ENCODE results near the gene TMBIM1. TPM values are rescaled to one million over a fixed set of nuclear protein-coding genes. Genes with fewer than 3 reads are reported as not detected.

Gene TMBIM1
- polyA plus RNA-seq, 1 of the 3 experiments (the other 2 are of a cell fraction): 7.8 TPM

DNA sequence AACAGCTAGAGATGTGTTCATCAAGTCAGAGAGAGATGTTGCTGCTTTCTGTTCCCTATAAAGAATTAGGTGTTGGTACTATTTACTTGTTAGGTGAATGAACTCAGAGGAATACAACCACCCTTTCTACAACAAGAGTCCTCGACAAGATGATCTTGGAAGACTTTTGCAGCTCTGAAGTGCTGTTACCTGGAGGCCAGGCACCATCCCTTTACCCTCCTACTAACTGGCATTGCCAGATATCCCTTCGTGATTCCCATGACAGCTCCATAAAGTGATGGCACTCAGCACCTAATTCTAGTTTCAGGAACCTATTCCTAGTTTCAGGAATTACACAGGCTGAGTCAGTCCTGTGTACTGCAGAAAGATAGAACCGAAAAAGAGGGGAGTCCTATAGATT is 65.4 kb downstream of the TMBIM1 start:
- peaks cover 88% of the 10 kb centered on the region for H3K79me2 ChIP-seq (ENCODE audit: insufficient read depth)
- H3K36me3 ChIP-seq (replicated peaks in 1 of 2; ENCODE audit: control insufficient read depth in 1 of 2, insufficient read depth in 2 of 2, low read length in 1 of 2): peaks cover 69 to 76% of the 10 kb centered on the region in 2 experiments
- POLR2A ChIA-PET: no interaction called here
- TF ChIP-seq RAD21 (IDR thresholded peaks at IDR 0.05; ENCODE audit: low read length): no peak
- TF ChIP-seq MXI1 (IDR thresholded peaks at IDR 0.05; ENCODE audit: low read depth, low read length): no peak
- no peak for TF ChIP-seq EP300 (IDR thresholded peaks at IDR 0.05; ENCODE audit: borderline replicate concordance in 1 of 2, low read depth in 1 of 2, low read length in 1 of 2)
- peak overlapping the region in 1 of 2 experiments; percentile 89; a peak in 2 of 4 replicates for H3K27ac ChIP-seq (ENCODE audit: low read depth in 2 of 2, low read length in 1 of 2)
- H3K4me3 ChIP-seq (ENCODE audit: low read depth in 2 of 2, low read length in 1 of 2): no peak overlapping the region
- DNase-seq: no peak
- no peaks in the 10 kb centered on the region for H3K9me3 ChIP-seq
- CTCF ChIA-PET: interaction anchor here (1.1 to 1.5 kb wide), 2 partner anchors 31 to 45 kb away, joined by 3 read pairs; no protein-coding TSS in a partner anchor
- H3K9ac ChIP-seq: no peak overlapping the region
- no peak overlapping the region for H3K4me2 ChIP-seq
- H2AFZ ChIP-seq (ENCODE audit: low read depth): no peak overlapping the region
- peaks cover 41% of the 10 kb centered on the region for H4K20me1 ChIP-seq (ENCODE audit: insufficient read depth)
- peaks cover 0 to 36% of the 10 kb centered on the region in 2 experiments for H3K4me1 ChIP-seq (ENCODE audit: control insufficient read depth in 1 of 2, insufficient read depth in 2 of 2, low read depth in 1 of 2, low read length in 1 of 2)
- peaks cover 45% of the 10 kb centered on the region for H3F3A ChIP-seq (replicated peaks; ENCODE audit: insufficient read depth)
- H3K27me3 ChIP-seq (ENCODE audit: insufficient read depth): no peaks in the 10 kb centered on the region
- WGBS (ENCODE audit: low lambda C conversion rate): 92% methylated on average over 3 of the region's 3 CpGs
- H3K9me2 ChIP-seq: no peaks in the 10 kb centered on the region

Small RNA genes within 50 kb of the gene (small RNA-seq; reads per million reads assigned to genes)
- gene MIR6810: 0 reads per million in 7 experiments

Other genes starting within 250 kb of the TMBIM1 start
- not detected in 2 replicates for gene RUFY4, start 223.2 kb downstream of the TMBIM1 start, polyA plus RNA-seq (2012; rRNA removed)
- gene CXCR2, start 166.5 kb downstream of the TMBIM1 start, polyA plus RNA-seq (2012; rRNA removed): not detected in 2 replicates
- gene CXCR1, start 125.5 kb downstream of the TMBIM1 start, polyA plus RNA-seq (2012; rRNA removed): not detected in 2 replicates
- gene ARPC2, start 75.3 kb downstream of the TMBIM1 start, polyA plus RNA-seq (2012; rRNA removed): 319 and 387 TPM in 2 replicates
- gene GPBAR1, start 31.5 kb downstream of the TMBIM1 start, polyA plus RNA-seq (2012; rRNA removed): 0.08 and 0.13 TPM in 2 replicates
- 223 and 276 TPM in 2 replicates for gene AAMP, start 22.4 kb downstream of the TMBIM1 start, polyA plus RNA-seq (2012; rRNA removed)
- 92.2 and 101 TPM in 2 replicates for gene PNKD, start 22.0 kb downstream of the TMBIM1 start, polyA plus RNA-seq (2012; rRNA removed)
- 0.18 and 0.26 TPM in 2 replicates for gene CATIP, start 64.4 kb upstream of the TMBIM1 start, polyA plus RNA-seq (2012; rRNA removed)
- 0.26 and 0.31 TPM in 2 replicates for gene SLC11A1, start 89.8 kb upstream of the TMBIM1 start, polyA plus RNA-seq (2012; rRNA removed)
- gene CTDSP1, start 107.4 kb upstream of the TMBIM1 start, polyA plus RNA-seq (2012; rRNA removed): 78.5 and 88.0 TPM in 2 replicates
- gene VIL1, start 126.6 kb upstream of the TMBIM1 start, polyA plus RNA-seq (2012; rRNA removed): under 0.01 and 0.02 TPM in 2 replicates